Nephron progenitor cell (in vitro differentiated cells): ENCODE measurements around the gene GPR15LG.

Source experiments
- DNase-seq: peaks from one replicate; pipeline ENCODE4 v3.0.0; 2021
- H3K27ac Mint-ChIP-seq: 2 replicates; pipeline ENCODE4 v1.8.0; 2021; ENCODE audit warnings: mild to moderate bottlenecking, moderate library complexity, mixed read lengths
- H3K27me3 Mint-ChIP-seq: 2 replicates; pipeline ENCODE4 v1.8.0; 2021; ENCODE audit warnings: mild to moderate bottlenecking, low read depth, mixed read lengths; ENCODE audit not compliant: poor library complexity
- H3K36me3 Mint-ChIP-seq: 2 replicates; pipeline ENCODE4 v1.8.0; 2021; ENCODE audit warnings: low read depth, mixed read lengths
- H3K4me1 Mint-ChIP-seq: 2 replicates; pipeline ENCODE4 v1.8.0; 2021; ENCODE audit warnings: mixed read lengths
- H3K4me3 Mint-ChIP-seq: 2 replicates; pipeline ENCODE4 v1.8.0; 2021; ENCODE audit warnings: mild to moderate bottlenecking, moderate library complexity, mixed read lengths
- H3K9me3 Mint-ChIP-seq: 2 replicates; pipeline ENCODE4 v1.8.0; 2021; ENCODE audit warnings: mild to moderate bottlenecking, moderate library complexity, mixed read lengths
- CTCF ChIP-seq: fragments of 200-600 bp; sonication (generic); IDR thresholded peaks from 2 replicates; pipeline ENCODE4 v1.5.0; 2021; ENCODE audit warnings: antibody characterized with exemption

Gene GPR15LG

DNA sequence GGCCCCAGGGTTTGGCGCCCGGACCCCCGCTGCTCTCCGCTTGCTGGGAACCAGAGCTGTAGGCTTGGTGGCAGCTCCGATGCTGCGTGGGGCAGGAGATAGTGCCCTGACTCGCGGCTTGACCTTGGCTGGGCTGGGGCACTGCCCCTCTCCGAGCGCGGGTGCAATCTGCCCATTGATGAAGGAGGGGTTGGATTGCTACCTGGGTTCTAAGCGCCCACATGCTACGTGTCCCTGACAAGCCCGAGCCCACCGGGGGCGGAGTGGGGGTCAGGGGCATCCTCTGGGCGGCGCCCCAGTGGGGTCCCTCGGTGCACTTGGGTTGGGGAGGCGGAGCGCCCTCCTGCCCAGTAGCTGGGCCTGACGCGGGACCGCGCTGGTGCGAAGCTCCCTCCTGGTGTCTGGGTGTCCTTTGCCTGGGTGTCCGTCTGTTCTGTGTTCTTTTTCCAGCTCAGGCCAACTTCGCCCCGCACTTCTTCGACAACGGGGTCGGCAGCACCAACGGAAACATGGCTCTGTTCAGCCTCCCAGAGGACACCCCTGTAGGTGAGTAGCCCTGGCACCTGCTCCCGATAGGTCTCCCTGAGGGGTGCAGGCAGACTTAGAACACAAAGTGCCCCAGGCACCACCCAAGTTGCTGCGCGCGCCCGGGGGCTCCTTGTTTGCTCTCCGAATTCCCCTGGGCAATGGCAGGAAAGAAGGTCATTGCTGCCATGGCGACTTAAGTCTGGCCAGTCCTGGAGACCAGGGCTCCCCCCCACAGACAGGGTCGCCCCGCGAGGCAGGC lies 21.6 kb downstream of the GPR15LG start:
- H3K4me3 Mint-ChIP-seq = peak overlapping the region; percentile 68
- no peak for TF ChIP-seq CTCF
- DNase-seq = peak; percentile 14
- H3K36me3 Mint-ChIP-seq = no peaks in the 10 kb centered on the region
- no peak overlapping the region for H3K27ac Mint-ChIP-seq
- H3K4me1 Mint-ChIP-seq = no peaks in the 10 kb centered on the region
- H3K9me3 Mint-ChIP-seq = no peaks in the 10 kb centered on the region
- peaks cover 82% of the 10 kb centered on the region for H3K27me3 Mint-ChIP-seq

DNA sequence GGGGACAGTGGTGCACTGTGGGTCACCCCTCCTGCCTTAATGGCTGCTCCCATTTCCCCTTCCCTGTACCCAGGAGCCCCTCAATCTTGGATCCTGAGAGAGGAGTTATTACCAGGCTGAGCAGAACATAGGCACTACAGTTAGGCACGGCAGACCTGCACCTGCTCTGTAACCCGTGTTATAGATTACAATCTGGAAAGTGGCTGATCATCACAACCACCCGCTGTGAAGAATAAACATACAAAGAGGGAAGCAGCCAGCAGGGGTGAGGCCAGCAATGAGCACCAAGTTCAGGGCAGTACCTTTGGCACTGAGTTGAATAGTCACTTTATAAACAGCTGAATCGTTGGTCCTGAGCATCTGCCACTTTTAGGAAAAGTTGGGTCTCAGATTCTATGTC lies 22.5 kb downstream of the GPR15LG start:
- peaks cover 74% of the 10 kb centered on the region for H3K27me3 Mint-ChIP-seq

GRCh38 chr10:84196941-84197340 lies 23.3 kb downstream of the GPR15LG start:
- no peaks in the 10 kb centered on the region for H3K4me1 Mint-ChIP-seq
- peaks cover 66% of the 10 kb centered on the region for H3K27me3 Mint-ChIP-seq
- no peak overlapping the region for H3K4me3 Mint-ChIP-seq
- no peak for TF ChIP-seq CTCF
- DNase-seq = no peak
- no peak overlapping the region for H3K27ac Mint-ChIP-seq
- no peaks in the 10 kb centered on the region for H3K9me3 Mint-ChIP-seq
- no peaks in the 10 kb centered on the region for H3K36me3 Mint-ChIP-seq

More for the DNA sequence above, 22.5 kb downstream of the GPR15LG start:
- no peak for DNase-seq
- Mint-ChIP-seq H3K36me3 (no peaks in the 10 kb centered on the region), H3K9me3 (no peaks in the 10 kb centered on the region), H3K27ac (no peak overlapping the region), H3K4me3 (no peak overlapping the region), H3K4me1 (no peaks in the 10 kb centered on the region)
- no peak for TF ChIP-seq CTCF

DNA sequence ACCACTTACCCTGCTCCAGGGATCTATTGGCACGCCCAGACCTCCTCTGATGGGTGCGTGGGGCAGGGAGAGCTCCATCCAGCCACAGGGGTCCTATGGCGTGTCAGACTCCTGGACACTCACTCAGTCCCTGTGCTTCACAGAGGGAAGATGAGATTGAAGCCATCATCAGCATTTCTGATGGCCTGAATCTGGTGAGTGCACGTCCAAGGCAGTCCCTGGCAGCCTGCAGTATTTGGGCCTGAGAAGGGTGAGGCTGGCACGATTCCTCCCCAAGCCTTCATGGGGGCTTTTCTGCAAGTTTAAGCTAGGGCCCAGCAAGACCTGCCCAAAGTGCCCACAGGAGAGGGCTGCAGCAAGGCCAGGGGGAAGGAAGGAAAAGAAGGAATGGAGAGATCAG lies 24.0 kb downstream of the GPR15LG start:
- no peak overlapping the region for H3K27ac Mint-ChIP-seq
- H3K27me3 Mint-ChIP-seq = peaks cover 60% of the 10 kb centered on the region
- H3K4me3 Mint-ChIP-seq = no peak overlapping the region
- H3K9me3 Mint-ChIP-seq = no peaks in the 10 kb centered on the region
- no peaks in the 10 kb centered on the region for H3K36me3 Mint-ChIP-seq
- DNase-seq = no peak
- H3K4me1 Mint-ChIP-seq = no peaks in the 10 kb centered on the region
- no peak for TF ChIP-seq CTCF

- Mint-ChIP-seq H3K4me3 (no peak overlapping the region), H3K27ac (no peak overlapping the region), H3K4me1 (no peaks in the 10 kb centered on the region), H3K27me3 (peaks cover 53% of the 10 kb centered on the region), H3K36me3 (no peaks in the 10 kb centered on the region), H3K9me3 (no peaks in the 10 kb centered on the region)
- no peak for TF ChIP-seq CTCF
- DNase-seq = no peak
These were observed 24.8 kb downstream of the GPR15LG start for GRCh38 chr10:84198206-84198915.
